MM.1S (cell line): Measurements from ENCODE around the gene CBLB.

ENCODE experiments used
- DNase-seq: peaks from one replicate; pipeline ENCODE4 v3.0.0-alpha.2; 2015
- H2AFZ ChIP-seq: fragments of 300-600 bp; sonication (generic); 2 replicates; pipeline ENCODE4 v1.6.0; 2016; ENCODE audit warnings: antibody characterized with exemption, low read length
- H3F3A ChIP-seq: fragments of 300-600 bp; sonication (generic); 2 replicates; pipeline ENCODE4 v1.6.1; 2016; ENCODE audit warnings: mild to moderate bottlenecking, antibody characterized with exemption, low read length, moderate library complexity, mixed read lengths; ENCODE audit not compliant: insufficient read depth
- H3K27ac ChIP-seq: fragments of 300-600 bp; sonication (generic); 2 replicates; pipeline ENCODE4 v1.5.1; 2016; ENCODE audit warnings: mild to moderate bottlenecking, low read length
- H3K27me3 ChIP-seq: fragments of 300-600 bp; sonication (generic); replicated peaks from 2 replicates; pipeline ENCODE4 v1.6.0; 2016; ENCODE audit warnings: low read length; ENCODE audit not compliant: insufficient read depth
- H3K36me3 ChIP-seq: fragments of 300-600 bp; sonication (generic); replicated peaks from 2 replicates; pipeline ENCODE4 v1.6.1; 2016; ENCODE audit warnings: mild to moderate bottlenecking, low read length, mixed read lengths; ENCODE audit not compliant: insufficient read depth
- H3K4me1 ChIP-seq: fragments of 300-600 bp; sonication (generic); 2 replicates; pipeline ENCODE4 v1.6.1; 2016; ENCODE audit warnings: low read length, mixed read lengths
- H3K4me2 ChIP-seq: fragments of 300-600 bp; sonication (generic); 2 replicates; pipeline ENCODE4 v1.6.0; 2016; ENCODE audit warnings: low read depth, low read length
- H3K4me3 ChIP-seq: fragments of 300-600 bp; sonication (generic); 2 replicates; pipeline ENCODE4 v1.5.1; 2016; ENCODE audit warnings: low read length, mixed read lengths
- H3K79me2 ChIP-seq: fragments of 300-600 bp; sonication (generic); 2 replicates; pipeline ENCODE4 v1.6.1; 2016; ENCODE audit warnings: mixed run types, low read length, mixed read lengths
- H3K9ac ChIP-seq: fragments of 300-600 bp; sonication (generic); 2 replicates; pipeline ENCODE4 v1.6.1; 2016; ENCODE audit warnings: low read length, mixed read lengths
- H3K9me2 ChIP-seq: fragments of 300-600 bp; sonication (generic); replicated peaks from 2 replicates; pipeline ENCODE4 v1.6.1; 2016; ENCODE audit warnings: mild to moderate bottlenecking, low read length, mixed read lengths; ENCODE audit not compliant: insufficient read depth
- H3K9me3 ChIP-seq: fragments of 300-600 bp; sonication (generic); replicated peaks from 2 replicates; pipeline ENCODE4 v1.6.1; 2016; ENCODE audit warnings: mild to moderate bottlenecking, low read length, mixed read lengths; ENCODE audit not compliant: insufficient read depth
- H4K20me1 ChIP-seq: fragments of 300-600 bp; sonication (generic); 2 replicates; pipeline ENCODE4 v1.6.1; 2016; ENCODE audit warnings: mild to moderate bottlenecking, low read length, moderate library complexity, mixed read lengths; ENCODE audit not compliant: insufficient read depth
- CTCF ChIP-seq: fragments of 300-600 bp; sonication (generic); IDR thresholded peaks from 2 replicates; pipeline ENCODE4 v1.5.1; 2016; ENCODE audit warnings: antibody characterized with exemption, low read length, mixed read lengths
- EZH2 ChIP-seq: fragments of 300-600 bp; sonication (generic); optimal IDR thresholded peaks from 2 replicates; pipeline ENCODE3; 2017; ENCODE audit warnings: low read depth, mild to moderate bottlenecking, antibody characterized with exemption, low read length, mixed read lengths
- EZH2phosphoT487 ChIP-seq: fragments of 300-600 bp; sonication (generic); IDR thresholded peaks from 2 replicates; pipeline ENCODE4 v1.6.1; 2018; ENCODE audit warnings: antibody characterized with exemption, low read length

Gene CBLB

GRCh38 chr3:105836533-105836932 is 32.3 kb downstream of the CBLB start:
- Histone ChIP-seq H3K9ac (no peak overlapping the region), H3K4me1 (no peaks in the 10 kb centered on the region), H3K27me3 (no peaks in the 10 kb centered on the region), H3K79me2 (no peaks in the 10 kb centered on the region), H3K9me3 (no peaks in the 10 kb centered on the region), H3F3A (no peaks in the 10 kb centered on the region), H3K4me3 (no peak overlapping the region), H3K9me2 (no peaks in the 10 kb centered on the region), H4K20me1 (no peaks in the 10 kb centered on the region), H3K27ac (no peak overlapping the region), H2AFZ (no peak overlapping the region), H3K4me2 (no peak overlapping the region), H3K36me3 (no peaks in the 10 kb centered on the region)
- DNase-seq, result no peak
- no peak for TF ChIP-seq CTCF

- Histone ChIP-seq H3K9me3 (no peaks in the 10 kb centered on the region), H3K27ac (no peak overlapping the region), H3K4me2 (no peak overlapping the region), H2AFZ (no peak overlapping the region), H3K4me3 (no peak overlapping the region), H3K36me3 (no peaks in the 10 kb centered on the region), H4K20me1 (no peaks in the 10 kb centered on the region), H3K4me1 (no peaks in the 10 kb centered on the region), H3K9me2 (no peaks in the 10 kb centered on the region), H3F3A (no peaks in the 10 kb centered on the region), H3K27me3 (no peaks in the 10 kb centered on the region), H3K9ac (no peak overlapping the region), H3K79me2 (no peaks in the 10 kb centered on the region)
- no peak for TF ChIP-seq EZH2
- DNase-seq, result no peak
These were observed 33.2 kb downstream of the CBLB start for GRCh38 chr3:105835606-105836005.

GRCh38 chr3:105834768-105835167 is 34.0 kb downstream of the CBLB start:
- H3K9me2 ChIP-seq, result no peaks in the 10 kb centered on the region
- H3K27ac ChIP-seq, result no peak overlapping the region
- no peak overlapping the region for H2AFZ ChIP-seq

GRCh38 chr3:105832644-105833043 is 36.2 kb downstream of the CBLB start:
- no peak for TF ChIP-seq CTCF
- no peak for TF ChIP-seq EZH2phosphoT487
- no peak for TF ChIP-seq EZH2
- H3K4me2 ChIP-seq, result no peak overlapping the region
- H3F3A ChIP-seq, result no peaks in the 10 kb centered on the region
- no peaks in the 10 kb centered on the region for H3K9me3 ChIP-seq
- H2AFZ ChIP-seq, result no peak overlapping the region
- H3K36me3 ChIP-seq, result no peaks in the 10 kb centered on the region
- no peaks in the 10 kb centered on the region for H3K79me2 ChIP-seq
- no peak overlapping the region for H3K27ac ChIP-seq
- H3K9ac ChIP-seq, result no peak overlapping the region
- H3K4me3 ChIP-seq, result no peak overlapping the region
- no peaks in the 10 kb centered on the region for H3K27me3 ChIP-seq
- H4K20me1 ChIP-seq, result no peaks in the 10 kb centered on the region
- no peak for DNase-seq
- H3K9me2 ChIP-seq, result no peaks in the 10 kb centered on the region
- no peaks in the 10 kb centered on the region for H3K4me1 ChIP-seq

More at GRCh38 chr3:105834768-105835167, 34.0 kb downstream of the CBLB start:
- Histone ChIP-seq H3K9me3 (no peaks in the 10 kb centered on the region), H3K27me3 (no peaks in the 10 kb centered on the region), H3K4me2 (no peak overlapping the region), H3K79me2 (no peaks in the 10 kb centered on the region), H3K9ac (no peak overlapping the region), H3K36me3 (no peaks in the 10 kb centered on the region), H3K4me1 (no peaks in the 10 kb centered on the region), H4K20me1 (no peaks in the 10 kb centered on the region), H3K4me3 (no peak overlapping the region), H3F3A (no peaks in the 10 kb centered on the region)
- no peak for TF ChIP-seq EZH2phosphoT487
- TF ChIP-seq CTCF, result no peak
- no peak for TF ChIP-seq EZH2
- no peak for DNase-seq
